ENCODE data around the gene SYNGAP1. TPM values are rescaled to one million over a fixed set of nuclear protein-coding genes. Genes with fewer than 3 reads are reported as not detected.

The SYNGAP1 gene
- polyA plus RNA-seq, 1 donor from 2014 or later = 4.3 TPM

- Histone ChIP-seq H3F3A (ENCODE audit: insufficient read depth, low read length, poor library complexity, severe bottlenecking) (peaks cover 10% of the 10 kb centered on the region), H3K9me2 (ENCODE audit: insufficient read depth, low read length) (no peaks in the 10 kb centered on the region), H3K79me2 (replicated peaks; ENCODE audit: insufficient read depth, low read length) (peaks cover 59% of the 10 kb centered on the region), H3K27me3 (ENCODE audit: insufficient read depth, low read depth, low read length) (no peaks in the 10 kb centered on the region), H4K20me1 (ENCODE audit: insufficient read depth) (no peaks in the 10 kb centered on the region), H3K9ac (ENCODE audit: low read length) (peak overlapping the region; percentile 93), H2AFZ (ENCODE audit: low read depth, low read length) (peak overlapping the region; percentile 72), H3K4me3 (ENCODE audit: low read length) (peak overlapping the region; percentile 87), H3K9me3 (ENCODE audit: low read length) (no peaks in the 10 kb centered on the region), H3K4me2 (ENCODE audit: low read length) (peak overlapping the region; percentile 99), H3K36me3 (ENCODE audit: insufficient read depth, low read length) (peaks cover 4% of the 10 kb centered on the region), H3K27ac (ENCODE audit: low read length) (peak overlapping the region; percentile 99)
- no peak for TF ChIP-seq TAF1 (IDR thresholded peaks at IDR 0.05; ENCODE audit: low read depth)
- TF ChIP-seq SMC3 (conservative IDR thresholded peaks at IDR 0.05; ENCODE audit: poor library complexity) = no peak
- no peak for TF ChIP-seq MXI1 (conservative IDR thresholded peaks at IDR 0.05; ENCODE audit: poor library complexity, severe bottlenecking)
- no peak for TF ChIP-seq POLR2AphosphoS5 (IDR thresholded peaks at IDR 0.05)
- no peak for TF ChIP-seq EP300 (conservative IDR thresholded peaks at IDR 0.05; ENCODE audit: poor library complexity, severe bottlenecking)
- no peak for TF ChIP-seq REST (IDR thresholded peaks at IDR 0.05; ENCODE audit: borderline replicate concordance)
- TF ChIP-seq EZH2 (IDR thresholded peaks at IDR 0.05; ENCODE audit: borderline replicate concordance, insufficient read depth, low read length, poor library complexity, severe bottlenecking) = no peak
- no peak for TF ChIP-seq RAD21 (conservative IDR thresholded peaks at IDR 0.05)
- TF ChIP-seq, protein P1, sequence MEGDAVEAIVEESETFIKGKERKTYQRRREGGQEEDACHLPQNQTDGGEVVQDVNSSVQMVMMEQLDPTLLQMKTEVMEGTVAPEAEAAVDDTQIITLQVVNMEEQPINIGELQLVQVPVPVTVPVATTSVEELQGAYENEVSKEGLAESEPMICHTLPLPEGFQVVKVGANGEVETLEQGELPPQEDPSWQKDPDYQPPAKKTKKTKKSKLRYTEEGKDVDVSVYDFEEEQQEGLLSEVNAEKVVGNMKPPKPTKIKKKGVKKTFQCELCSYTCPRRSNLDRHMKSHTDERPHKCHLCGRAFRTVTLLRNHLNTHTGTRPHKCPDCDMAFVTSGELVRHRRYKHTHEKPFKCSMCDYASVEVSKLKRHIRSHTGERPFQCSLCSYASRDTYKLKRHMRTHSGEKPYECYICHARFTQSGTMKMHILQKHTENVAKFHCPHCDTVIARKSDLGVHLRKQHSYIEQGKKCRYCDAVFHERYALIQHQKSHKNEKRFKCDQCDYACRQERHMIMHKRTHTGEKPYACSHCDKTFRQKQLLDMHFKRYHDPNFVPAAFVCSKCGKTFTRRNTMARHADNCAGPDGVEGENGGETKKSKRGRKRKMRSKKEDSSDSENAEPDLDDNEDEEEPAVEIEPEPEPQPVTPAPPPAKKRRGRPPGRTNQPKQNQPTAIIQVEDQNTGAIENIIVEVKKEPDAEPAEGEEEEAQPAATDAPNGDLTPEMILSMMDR (IDR thresholded peaks at IDR 0.05; ENCODE audit: poor library complexity, severe bottlenecking) = no peak
These were observed 1.1 kb upstream of the SYNGAP1 start for GRCh38 chr6:33418690-33419291.

- Histone ChIP-seq H3K4me2 (ENCODE audit: low read length) (peak overlapping the region; percentile 62), H3K9me2 (ENCODE audit: insufficient read depth, low read length) (no peaks in the 10 kb centered on the region), H3K4me3 (ENCODE audit: low read length) (peak overlapping the region; percentile 69), H3K36me3 (ENCODE audit: insufficient read depth, low read length) (peaks cover 4% of the 10 kb centered on the region), H4K20me1 (ENCODE audit: insufficient read depth) (no peaks in the 10 kb centered on the region), H3K27ac (ENCODE audit: low read length) (peak overlapping the region; percentile 99), H2AFZ (ENCODE audit: low read depth, low read length) (no peak overlapping the region), H3F3A (ENCODE audit: insufficient read depth, low read length, poor library complexity, severe bottlenecking) (peaks cover 15% of the 10 kb centered on the region), H3K9ac (ENCODE audit: low read length) (peak overlapping the region; percentile 93), H3K27me3 (ENCODE audit: insufficient read depth, low read depth, low read length) (no peaks in the 10 kb centered on the region), H3K9me3 (ENCODE audit: low read length) (no peaks in the 10 kb centered on the region), H3K79me2 (replicated peaks; ENCODE audit: insufficient read depth, low read length) (peaks cover 50% of the 10 kb centered on the region)
- TF ChIP-seq, protein P1 (IDR thresholded peaks at IDR 0.05; ENCODE audit: poor library complexity, severe bottlenecking) = no peak
- TF ChIP-seq POLR2AphosphoS5 (IDR thresholded peaks at IDR 0.05) (peak; percentile 36), RAD21 (conservative IDR thresholded peaks at IDR 0.05) (no peak)
These were observed 852 bp downstream of the SYNGAP1 start for GRCh38 chr6:33420491-33421343.

All from neural cell (in vitro differentiated cells).